HUES64 (cell line): Measurements from ENCODE around the gene SFXN4.
A peak's percentile ranks its signal among the peaks of the same experiment; 100 is the strongest.
"Not testable (repeated sequence)": the region's sequence is repeated elsewhere in the genome, so short reads cannot be mapped to it uniquely, and the experiment has no call there.

Source experiments
- H3K27ac ChIP-seq: 2 replicates; pipeline ENCODE4 v1.7.0; 2013; ENCODE audit warnings: low read depth, low read length, inconsistent platforms
- H3K27me3 ChIP-seq: 2 replicates; pipeline ENCODE4 v1.6.1; 2013; ENCODE audit warnings: mild to moderate bottlenecking, low read length; ENCODE audit not compliant: insufficient read depth
- H3K36me3 ChIP-seq: 2 replicates; pipeline ENCODE4 v1.6.1; 2013; ENCODE audit warnings: mild to moderate bottlenecking, low read length; ENCODE audit not compliant: insufficient read depth
- H3K4me1 ChIP-seq: 2 replicates; pipeline ENCODE4 v1.6.1; 2013; ENCODE audit warnings: mild to moderate bottlenecking, low read length, moderate library complexity; ENCODE audit not compliant: insufficient read depth
- H3K4me3 ChIP-seq: 2 replicates; pipeline ENCODE4 v1.5.1; 2013; ENCODE audit warnings: mild to moderate bottlenecking, low read length, moderate library complexity
- H3K9ac ChIP-seq: 2 replicates; pipeline ENCODE4 v1.6.1; 2013; ENCODE audit warnings: mild to moderate bottlenecking, low read depth, low read length
- H3K9me3 ChIP-seq: 2 replicates; pipeline ENCODE4 v1.6.1; 2013; ENCODE audit warnings: low read depth, low read length; ENCODE audit not compliant: insufficient read depth
- WGBS: fragments of 150-250, 120-280 bp; methylation state at CpG from one replicate; pipeline ENCODE4 v1.1.7; 2013; ENCODE audit warnings: missing lambda C conversion rate; 5-methylcytosine and 5-hydroxymethylcytosine counted together

The SFXN4 gene

DNA sequence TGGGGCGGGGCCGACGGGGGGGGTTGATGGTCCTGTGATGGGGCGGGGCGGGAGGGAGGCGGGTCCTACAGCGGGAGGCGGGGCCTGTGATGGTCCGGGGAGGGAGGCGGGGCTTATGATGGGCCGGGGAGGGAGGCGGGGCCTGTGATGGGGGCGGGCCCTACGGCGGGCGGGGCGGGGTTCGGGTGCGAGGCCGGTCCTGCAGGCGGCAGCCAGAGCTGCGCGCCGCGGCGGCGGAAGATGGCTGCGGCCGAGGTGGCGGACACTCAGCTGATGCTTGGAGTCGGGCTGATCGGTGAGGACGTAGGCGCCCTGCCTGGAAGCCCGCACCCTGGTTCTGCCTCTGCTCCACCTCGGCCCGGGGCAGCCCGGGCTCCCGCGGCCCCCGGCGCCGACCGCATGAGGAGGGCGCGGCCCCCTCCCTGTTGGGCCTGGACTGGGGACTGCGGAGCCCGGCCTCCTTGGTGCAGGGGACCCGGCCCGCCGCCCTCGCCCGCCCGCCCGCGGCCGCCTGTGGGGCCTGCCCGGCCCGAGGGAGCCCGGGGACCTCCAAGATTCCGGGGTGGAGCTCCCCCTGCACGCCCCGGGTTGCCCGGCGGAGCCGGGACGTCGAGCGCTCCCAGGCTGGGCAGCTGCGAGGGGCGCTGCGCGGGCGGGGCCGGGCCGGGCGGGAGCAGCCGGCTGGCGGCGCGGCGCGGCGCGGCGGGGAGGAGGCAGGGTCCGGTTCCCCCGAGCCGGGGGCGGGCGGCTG is 61.4 kb downstream of the SFXN4 start, which contains the start of gene DENND10:
DENND10 (plus strand) TSS at position 211 of the 751 bp plus-strand sequence; CDS start at position 241, 30 bp downstream.
- Histone ChIP-seq H3K4me1 (peaks cover 5% of the 10 kb centered on the region; the same call in 1 of the 2 replicates), H3K4me3 (peak within 1 kb of the TSS; percentile 95), H3K27ac (no peak within 1 kb of the TSS), H3K9ac (peak within 1 kb of the TSS; percentile 80), H3K27me3 (no peaks in the 10 kb centered on the region; the same call in 1 of the 2 replicates), H3K36me3 (peaks cover 20% of the 10 kb centered on the region), H3K9me3 (no peaks in the 10 kb centered on the region)
- under 1% methylated on average over 88 of the region's 91 CpGs for WGBS

GRCh38 chr10:119103241-119103902 is 62.1 kb downstream of the SFXN4 start:
- WGBS: 58% methylated on average over 11 of the region's 12 CpGs
- peak overlapping the region; percentile 61 for H3K9ac ChIP-seq
- H3K4me3 ChIP-seq: peak overlapping the region; percentile 39
- H3K27ac ChIP-seq: no peak overlapping the region
- peaks cover 14% of the 10 kb centered on the region for H3K36me3 ChIP-seq
- H3K9me3 ChIP-seq: no peaks in the 10 kb centered on the region
- H3K4me1 ChIP-seq: peaks cover 5% of the 10 kb centered on the region; the same call in 1 of the 2 replicates
- no peaks in the 10 kb centered on the region; the same call in 1 of the 2 replicates for H3K27me3 ChIP-seq

- 93% methylated on average over 8 of the region's 10 CpGs for WGBS
- Histone ChIP-seq H3K9me3 (no peaks in the 10 kb centered on the region), H3K9ac (no peak overlapping the region), H3K27me3 (no peaks in the 10 kb centered on the region; the same call in 1 of the 2 replicates), H3K36me3 (peaks cover 6% of the 10 kb centered on the region; the same call in 1 of the 2 replicates), H3K27ac (no peak overlapping the region), H3K4me1 (peaks cover 5% of the 10 kb centered on the region; the same call in 1 of the 2 replicates), H3K4me3 (no peak overlapping the region)
These were observed 64.0 kb downstream of the SFXN4 start for GRCh38 chr10:119101366-119102098.

DNA sequence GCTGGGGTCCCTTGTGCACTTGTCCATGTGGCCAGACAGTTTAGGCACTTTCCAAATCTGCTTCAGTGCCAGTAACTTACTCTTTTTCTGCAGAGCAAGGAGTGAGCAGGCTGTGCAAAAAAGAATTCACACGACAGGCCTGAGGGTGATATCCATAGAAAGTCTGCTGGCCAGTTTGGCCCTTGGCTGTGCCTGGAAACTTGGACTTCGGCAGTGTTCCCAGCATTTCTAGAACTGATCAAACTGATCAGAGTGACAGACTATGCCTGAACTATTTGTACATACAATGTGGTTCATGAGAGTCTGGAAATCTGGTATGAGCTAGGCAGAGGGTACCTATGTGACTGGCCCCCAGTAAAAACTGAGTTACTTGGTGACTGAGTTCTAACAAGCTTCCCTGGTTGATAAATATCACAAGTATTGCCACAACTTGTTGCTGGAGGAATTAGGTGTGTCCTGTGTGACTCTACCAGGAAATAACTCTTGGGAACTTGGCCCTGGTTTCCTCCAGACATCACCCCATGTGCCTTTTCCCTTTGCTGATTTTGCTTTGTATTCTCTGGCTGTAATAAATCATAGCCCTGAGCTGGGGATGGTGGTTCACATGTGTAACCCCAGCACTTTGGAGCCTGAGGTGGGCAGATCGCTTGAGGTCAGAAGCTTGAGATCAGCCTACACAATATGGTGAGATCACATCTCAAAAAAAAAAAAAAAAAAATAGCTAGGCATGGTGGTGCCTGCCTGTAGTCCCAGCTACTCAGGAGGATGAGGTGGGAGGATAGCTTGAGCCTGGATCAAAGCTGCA is 64.9 kb downstream of the SFXN4 start:
- Histone ChIP-seq H3K9me3 (no peaks in the 10 kb centered on the region), H3K4me1 (peaks cover 5% of the 10 kb centered on the region; the same call in 1 of the 2 replicates), H3K27ac (no peak overlapping the region), H3K4me3 (no peak overlapping the region), H3K9ac (no peak overlapping the region), H3K27me3 (no peaks in the 10 kb centered on the region; the same call in 1 of the 2 replicates), H3K36me3 (0 out of 2 replicates have a peak, but pooled peaks cover 3% of the 10 kb centered on the region)
- WGBS: 83% methylated on average over 3 of the region's 3 CpGs

GRCh38 chr10:119098576-119098975 is 66.9 kb downstream of the SFXN4 start:
- no peak overlapping the region for H3K4me3 ChIP-seq
- no peak overlapping the region for H3K27ac ChIP-seq
- H3K36me3 ChIP-seq: no peaks in the 10 kb centered on the region
- no peaks in the 10 kb centered on the region; the same call in 1 of the 2 replicates for H3K27me3 ChIP-seq
- WGBS: 96% methylated on average over 2 of the region's 3 CpGs
- no peak overlapping the region for H3K9ac ChIP-seq
- H3K4me1 ChIP-seq: peaks cover 4% of the 10 kb centered on the region; the same call in 1 of the 2 replicates
- H3K9me3 ChIP-seq: no peaks in the 10 kb centered on the region

DNA sequence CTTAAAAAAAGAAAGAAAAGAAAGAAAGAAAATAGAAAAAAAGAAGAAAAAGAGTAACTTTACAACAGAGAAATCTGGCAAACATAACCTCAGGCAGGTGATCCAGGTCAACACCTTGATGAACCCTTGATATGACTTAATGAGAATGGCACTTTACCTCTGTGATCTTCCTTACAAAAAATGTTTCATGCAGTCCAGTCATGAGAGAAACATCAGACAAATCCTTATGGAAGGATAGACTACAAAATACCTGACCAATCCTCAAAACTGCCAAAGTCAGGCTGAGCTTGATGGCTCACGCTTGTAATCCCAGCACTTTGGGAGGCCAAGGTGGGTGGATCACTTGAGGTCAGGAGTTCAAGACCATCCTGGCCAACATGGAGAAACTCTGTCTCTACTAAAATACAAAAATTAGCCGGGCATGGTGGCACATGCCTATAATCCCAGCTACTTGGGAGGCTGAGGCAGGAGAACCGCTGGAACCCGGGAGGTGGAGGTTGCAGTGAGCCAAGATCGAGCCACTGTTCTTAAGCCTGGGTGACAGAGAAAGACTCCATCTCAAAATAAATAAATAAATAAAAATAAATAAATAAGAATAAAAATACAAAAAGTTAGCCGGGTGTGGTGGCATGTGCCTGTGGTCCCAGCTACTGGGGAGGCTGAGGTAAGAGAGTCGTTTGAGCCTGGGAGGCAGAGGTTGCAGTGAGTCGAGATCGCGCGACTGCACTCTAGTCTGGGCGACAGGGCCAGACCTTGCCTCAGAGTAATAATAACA is 68.7 kb downstream of the SFXN4 start:
- not testable (repeated sequence) for H3K9me3 ChIP-seq, H3K36me3 ChIP-seq, H3K9ac ChIP-seq, H3K27me3 ChIP-seq, H3K4me3 ChIP-seq, H3K4me1 ChIP-seq, H3K27ac ChIP-seq
- 97% methylated on average over 11 of the region's 12 CpGs for WGBS

- Histone ChIP-seq H3K9me3 (no peaks in the 10 kb centered on the region), H3K27me3 (no peaks in the 10 kb centered on the region), H3K27ac (no peak overlapping the region), H3K4me1 (no peaks in the 10 kb centered on the region), H3K36me3 (no peaks in the 10 kb centered on the region), H3K4me3 (no peak overlapping the region), H3K9ac (no peak overlapping the region)
- 93% methylated on average over 4 of the region's 4 CpGs for WGBS
These were observed 69.9 kb downstream of the SFXN4 start for GRCh38 chr10:119095640-119096039.

DNA sequence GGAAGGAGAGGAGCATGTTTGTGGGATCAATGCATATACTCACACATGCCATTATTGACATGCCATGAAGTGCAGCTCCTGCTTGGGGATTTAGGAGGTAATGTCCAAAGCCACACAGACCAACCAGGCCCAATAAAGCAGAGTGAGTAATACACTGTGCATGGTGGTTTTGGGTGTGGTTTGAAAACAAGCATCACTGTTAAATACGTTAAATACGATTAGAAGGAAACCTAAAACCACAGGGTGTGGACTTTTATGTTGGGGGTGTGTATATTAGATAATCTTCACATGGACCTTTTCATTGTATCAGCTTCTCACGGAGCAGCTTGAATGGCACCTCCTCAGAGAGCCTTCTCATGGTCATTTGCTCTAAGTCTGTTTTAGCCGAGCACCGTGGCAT is 74.5 kb downstream of the SFXN4 start:
- Histone ChIP-seq H3K27ac (no peak overlapping the region), H3K36me3 (no peaks in the 10 kb centered on the region), H3K27me3 (no peaks in the 10 kb centered on the region), H3K9ac (no peak overlapping the region), H3K4me3 (no peak overlapping the region), H3K4me1 (no peaks in the 10 kb centered on the region), H3K9me3 (no peaks in the 10 kb centered on the region)
- 94% methylated on average over 5 of the region's 5 CpGs for whole genome bisulfite sequencing
